Upper lobe of right lung (tissue), 1 donor: ENCODE measurements around the gene WDR35. TPM values are rescaled to one million over a fixed set of nuclear protein-coding genes. Genes with fewer than 3 reads are reported as not detected.

ENCODE experiments used
- ATAC-seq: fragments of 200-7000 bp; cut with Tn5 transposase; one replicate; pipeline ENCODE4 v1.9.1; 2020; ENCODE audit warnings: mild to moderate bottlenecking, moderate library complexity
- DNase-seq: peaks from one replicate; pipeline ENCODE4 v3.0.0-alpha.2; 2020
- H3K27ac ChIP-seq: fragments of 200-600 bp; one replicate; pipeline ENCODE4 v1.8.0; 2022
- H3K27me3 ChIP-seq: fragments of 200-600 bp; one replicate; pipeline ENCODE4 v1.8.0; 2022; ENCODE audit warnings: mild to moderate bottlenecking
- H3K36me3 ChIP-seq: fragments of 200-600 bp; one replicate; pipeline ENCODE4 v1.8.0; 2022
- H3K4me1 ChIP-seq: fragments of 200-600 bp; one replicate; pipeline ENCODE4 v1.8.0; 2022
- H3K4me3 ChIP-seq: fragments of 200-600 bp; one replicate; pipeline ENCODE4 v1.8.0; 2022; ENCODE audit warnings: mild to moderate bottlenecking
- H3K9me3 ChIP-seq: fragments of 200-600 bp; one replicate; pipeline ENCODE4 v1.8.0; 2022
- CTCF ChIP-seq: fragments of 200-600 bp; IDR thresholded peaks from one replicate; pipeline ENCODE4 v1.8.0; 2022; ENCODE audit warnings: antibody characterized with exemption
- intact Hi-C: fragments of 100-400 bp; cut with DNase I; formaldehyde crosslinking; loops from one replicate; pipeline ENCODE4 v1.11.0; 2022
- total RNA-seq: library from RNA; stranded (reverse); fragmentation: NEBNext Ultra II Directional; extraction: Animal tissue kit (Norgen Biotek cat#: 25700); gene quantifications from one replicate; pipeline ENCODE4 v1.2.1, GENCODE V29; 2021
- donor health status: DM: no; HTN: yes; CAD: no; lungs with severe emphysema.

Gene WDR35
- total RNA-seq, 1 donor from 2014 or later, result 7.3 TPM

- Histone ChIP-seq H3K9me3 (no peaks in the 10 kb centered on the region), H3K4me3 (no peak overlapping the region), H3K27ac (no peak overlapping the region), H3K27me3 (no peaks in the 10 kb centered on the region), H3K4me1 (no peaks in the 10 kb centered on the region), H3K36me3 (no peaks in the 10 kb centered on the region)
- no peak for TF ChIP-seq CTCF
- ATAC-seq (no peak), DNase-seq (no peak)
- intact Hi-C loops, result no loop called here
These were observed 115.2 kb downstream of the WDR35 start for GRCh38 chr2:19874726-19875125.

- intact Hi-C loops, result no loop called here
- TF ChIP-seq CTCF, result no peak
- H3K4me1 ChIP-seq, result no peaks in the 10 kb centered on the region
- DNase-seq, result no peak
- H3K27me3 ChIP-seq, result no peaks in the 10 kb centered on the region
- no peaks in the 10 kb centered on the region for H3K36me3 ChIP-seq
- H3K9me3 ChIP-seq, result no peaks in the 10 kb centered on the region
- no peak overlapping the region for H3K4me3 ChIP-seq
- ATAC-seq, result no peak
- H3K27ac ChIP-seq, result no peak overlapping the region
These were observed 116.9 kb downstream of the WDR35 start for GRCh38 chr2:19873014-19873413.

GRCh38 chr2:19872302-19872701, 117.6 kb downstream of the WDR35 start:
- H3K9me3 ChIP-seq, result no peaks in the 10 kb centered on the region
- H3K27ac ChIP-seq, result no peak overlapping the region
- TF ChIP-seq CTCF, result no peak
- DNase-seq (no peak), ATAC-seq (no peak)
- intact Hi-C loops, result no loop called here
- no peaks in the 10 kb centered on the region for H3K27me3 ChIP-seq
- no peaks in the 10 kb centered on the region for H3K36me3 ChIP-seq
- H3K4me1 ChIP-seq, result no peaks in the 10 kb centered on the region
- no peak overlapping the region for H3K4me3 ChIP-seq

GRCh38 chr2:19871836-19872235, 118.1 kb downstream of the WDR35 start:
- no peak overlapping the region for H3K27ac ChIP-seq
- intact Hi-C loops, result no loop called here
- no peak overlapping the region for H3K4me3 ChIP-seq
- ATAC-seq (no peak), DNase-seq (no peak)
- H3K4me1 ChIP-seq, result no peaks in the 10 kb centered on the region
- TF ChIP-seq CTCF, result no peak
- no peaks in the 10 kb centered on the region for H3K27me3 ChIP-seq
- H3K36me3 ChIP-seq, result no peaks in the 10 kb centered on the region
- no peaks in the 10 kb centered on the region for H3K9me3 ChIP-seq

GRCh38 chr2:19870792-19871191, 119.1 kb downstream of the WDR35 start:
- no peak overlapping the region for H3K27ac ChIP-seq
- H3K9me3 ChIP-seq, result no peaks in the 10 kb centered on the region
- no peak for TF ChIP-seq CTCF
- H3K4me3 ChIP-seq, result no peak overlapping the region
- H3K36me3 ChIP-seq, result no peaks in the 10 kb centered on the region
- H3K4me1 ChIP-seq, result no peaks in the 10 kb centered on the region
- intact Hi-C loops, result no loop called here
- DNase-seq (no peak), ATAC-seq (no peak)
- no peaks in the 10 kb centered on the region for H3K27me3 ChIP-seq
